ENCODE measurements around the gene FRYL.
"Not testable (repeated sequence)": the region's sequence is repeated elsewhere in the genome, so short reads cannot be mapped to it uniquely, and the experiment has no call there.

Gene FRYL

DNA sequence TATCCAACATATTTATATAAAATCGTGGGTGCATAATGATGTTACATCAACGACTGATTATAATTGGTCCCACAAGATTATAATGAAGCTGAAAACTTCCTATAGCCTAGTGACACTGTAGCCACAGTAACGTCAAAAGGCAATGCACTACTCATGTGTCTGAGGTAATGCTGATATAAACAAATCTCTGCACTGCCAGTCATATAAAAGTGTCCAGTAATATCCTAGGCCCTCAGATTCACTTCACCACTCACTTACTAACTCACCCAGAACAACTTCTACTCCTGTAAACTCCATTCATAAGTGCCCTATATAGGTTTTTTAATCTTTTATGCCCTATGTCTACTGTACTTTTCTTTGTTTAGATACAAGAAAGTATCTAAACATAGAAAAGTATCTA lies 18.8 kb downstream of the FRYL start:
- TF ChIP-seq, protein P1, sequence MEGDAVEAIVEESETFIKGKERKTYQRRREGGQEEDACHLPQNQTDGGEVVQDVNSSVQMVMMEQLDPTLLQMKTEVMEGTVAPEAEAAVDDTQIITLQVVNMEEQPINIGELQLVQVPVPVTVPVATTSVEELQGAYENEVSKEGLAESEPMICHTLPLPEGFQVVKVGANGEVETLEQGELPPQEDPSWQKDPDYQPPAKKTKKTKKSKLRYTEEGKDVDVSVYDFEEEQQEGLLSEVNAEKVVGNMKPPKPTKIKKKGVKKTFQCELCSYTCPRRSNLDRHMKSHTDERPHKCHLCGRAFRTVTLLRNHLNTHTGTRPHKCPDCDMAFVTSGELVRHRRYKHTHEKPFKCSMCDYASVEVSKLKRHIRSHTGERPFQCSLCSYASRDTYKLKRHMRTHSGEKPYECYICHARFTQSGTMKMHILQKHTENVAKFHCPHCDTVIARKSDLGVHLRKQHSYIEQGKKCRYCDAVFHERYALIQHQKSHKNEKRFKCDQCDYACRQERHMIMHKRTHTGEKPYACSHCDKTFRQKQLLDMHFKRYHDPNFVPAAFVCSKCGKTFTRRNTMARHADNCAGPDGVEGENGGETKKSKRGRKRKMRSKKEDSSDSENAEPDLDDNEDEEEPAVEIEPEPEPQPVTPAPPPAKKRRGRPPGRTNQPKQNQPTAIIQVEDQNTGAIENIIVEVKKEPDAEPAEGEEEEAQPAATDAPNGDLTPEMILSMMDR (IDR thresholded peaks at IDR 0.05; ENCODE audit: low read depth, low read length, missing control alignments), result no peak
- H3K4me3 ChIP-seq (replicated peaks; ENCODE audit: low read depth, low read length), result no peak overlapping the region
- DNase-seq (ENCODE audit: extremely low read depth, low read depth), result no peak

DNA sequence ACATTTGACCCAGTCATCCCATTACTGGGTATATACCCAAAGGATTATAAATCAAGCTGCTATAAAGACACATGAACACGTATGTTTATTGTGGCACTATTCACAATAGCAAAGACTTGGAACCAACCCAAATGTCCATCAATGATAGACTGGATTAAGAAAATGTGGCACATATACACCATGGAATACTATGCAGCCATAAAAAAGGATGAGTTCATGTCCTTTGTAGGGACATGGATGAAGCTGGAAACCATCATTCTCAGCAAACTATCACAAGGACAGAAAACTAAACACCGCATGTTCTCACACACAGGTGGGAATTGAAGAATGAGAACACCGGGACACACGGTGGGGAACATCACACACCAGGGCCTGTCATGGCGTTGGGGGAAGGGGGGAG lies 21.4 kb downstream of the FRYL start:
- H3K4me3 ChIP-seq (replicated peaks; ENCODE audit: low read depth, low read length); DNase-seq (ENCODE audit: extremely low read depth, low read depth): not testable (repeated sequence)

DNA sequence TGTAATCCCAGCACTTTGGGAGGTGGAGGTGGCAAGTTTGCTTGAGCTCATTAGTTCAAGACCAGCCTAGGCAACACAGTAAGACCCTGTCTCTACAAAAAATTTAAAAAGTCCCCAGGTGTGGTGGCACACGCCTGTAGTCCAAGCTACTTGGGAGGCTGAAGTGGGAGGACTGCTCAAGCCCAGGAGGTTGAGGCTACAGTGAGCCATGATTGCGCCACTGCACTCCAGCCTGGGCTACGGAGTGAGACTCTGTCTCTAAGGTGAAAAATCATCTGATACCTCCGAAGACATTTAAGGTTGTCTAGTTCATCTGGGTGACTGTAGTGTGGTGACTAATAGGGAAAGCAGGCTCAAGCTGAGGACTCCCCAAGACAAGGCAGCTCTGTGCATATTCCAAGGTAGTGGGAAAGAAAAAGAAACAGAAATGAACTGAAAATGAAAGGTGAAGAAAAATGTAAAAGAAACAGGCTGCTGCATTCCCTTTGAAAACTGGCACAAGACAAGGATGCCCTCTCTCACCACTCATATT lies 23.3 kb downstream of the FRYL start:
- TF ChIP-seq, protein P1 (IDR thresholded peaks at IDR 0.05; ENCODE audit: low read depth, low read length, missing control alignments), result no peak
- DNase-seq (ENCODE audit: extremely low read depth, low read depth), result no peak

DNA sequence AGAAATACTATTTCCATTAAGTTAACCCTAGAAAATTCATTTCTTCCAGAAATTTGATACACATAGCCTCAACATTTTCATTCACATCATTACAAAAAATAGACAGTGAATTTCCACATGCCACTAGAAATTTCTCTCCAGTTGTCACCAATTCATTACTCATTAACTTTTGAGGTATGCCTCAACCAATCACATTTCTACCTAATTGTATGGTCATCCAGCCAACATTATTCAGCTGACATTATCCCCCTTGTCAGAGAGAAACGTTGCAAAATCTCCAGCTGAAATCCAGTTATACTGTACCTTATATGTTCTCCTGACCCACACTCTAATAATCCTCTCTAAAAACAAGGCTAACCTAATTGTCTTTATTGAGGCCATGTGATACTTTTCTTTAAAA lies 24.8 kb downstream of the FRYL start:
- no peak overlapping the region for H3K4me3 ChIP-seq (replicated peaks; ENCODE audit: low read depth, low read length)
- TF ChIP-seq, protein P1 (IDR thresholded peaks at IDR 0.05; ENCODE audit: low read depth, low read length, missing control alignments), result no peak
- DNase-seq (ENCODE audit: extremely low read depth, low read depth), result no peak

More for the DNA sequence above, 23.3 kb downstream of the FRYL start:
- H3K4me3 ChIP-seq (replicated peaks; ENCODE audit: low read depth, low read length), result no peak overlapping the region

DNA sequence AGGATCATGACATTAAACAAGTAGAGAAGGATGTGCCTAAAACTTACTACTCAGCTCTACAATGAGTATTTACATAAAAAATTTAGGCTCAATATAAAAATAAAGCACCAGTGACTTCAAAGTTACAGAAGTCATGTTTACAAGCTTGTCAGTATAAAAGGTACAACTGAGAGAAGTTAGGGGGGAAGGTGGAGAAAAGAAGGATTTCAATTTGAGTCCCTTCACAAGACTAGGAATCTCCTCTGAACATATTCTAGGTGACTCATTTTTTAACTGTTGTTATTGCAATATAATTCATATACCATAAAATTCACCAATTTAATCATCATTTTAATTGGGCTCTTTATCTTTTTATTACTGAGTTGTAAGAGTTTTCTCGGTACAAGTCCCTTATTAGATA lies 26.9 kb downstream of the FRYL start:
- TF ChIP-seq, protein P1 (IDR thresholded peaks at IDR 0.05; ENCODE audit: low read depth, low read length, missing control alignments), result no peak
- no peak for DNase-seq (ENCODE audit: extremely low read depth, low read depth)
- no peak overlapping the region for H3K4me3 ChIP-seq (replicated peaks; ENCODE audit: low read depth, low read length)

DNA sequence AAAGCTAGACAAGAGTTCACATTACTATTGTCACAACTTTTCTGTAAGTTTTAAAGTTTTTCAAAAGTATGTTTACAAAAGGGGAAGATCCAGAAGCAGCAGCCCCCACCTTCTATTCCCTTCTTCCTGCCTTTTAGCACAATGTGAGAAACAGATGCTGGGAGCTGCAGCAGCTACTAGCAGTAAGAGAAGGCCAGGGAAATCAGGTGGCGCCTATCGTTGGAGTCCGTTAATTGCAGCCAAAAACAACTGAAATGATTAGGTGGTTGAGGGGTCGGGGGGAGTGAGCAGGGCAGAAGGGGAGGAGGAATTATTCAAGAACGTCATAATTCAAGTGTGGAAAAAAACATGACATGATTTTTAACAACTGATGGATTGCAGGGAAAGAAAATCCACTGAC lies 27.4 kb downstream of the FRYL start:
- peak; percentile 41 for DNase-seq (ENCODE audit: extremely low read depth, low read depth)

DNA sequence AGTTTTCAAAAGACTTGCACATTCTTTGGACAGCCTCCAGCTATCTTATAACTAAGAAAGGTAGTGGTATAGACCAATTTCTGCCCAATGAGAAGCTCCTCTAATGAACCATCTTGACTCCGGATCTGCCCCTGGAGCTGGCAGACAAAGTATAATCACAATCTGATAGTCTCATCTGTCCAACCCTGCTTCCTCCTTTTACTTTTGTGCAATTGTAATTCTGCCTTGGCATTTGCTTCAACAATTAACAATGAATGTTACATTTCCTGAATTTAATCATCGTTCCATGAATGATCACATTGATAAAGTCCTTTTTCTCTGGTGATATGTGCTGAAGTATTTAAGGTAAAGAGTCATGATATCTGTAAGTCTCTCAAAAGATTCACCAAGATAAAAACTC lies 27.8 kb downstream of the FRYL start:
- DNase-seq (ENCODE audit: extremely low read depth, low read depth), result no peak
- TF ChIP-seq, protein P1 (IDR thresholded peaks at IDR 0.05; ENCODE audit: low read depth, low read length, missing control alignments), result no peak
- no peak overlapping the region for H3K4me3 ChIP-seq (replicated peaks; ENCODE audit: low read depth, low read length)

More for the DNA sequence above, 27.4 kb downstream of the FRYL start:
- TF ChIP-seq, protein P1 (IDR thresholded peaks at IDR 0.05; ENCODE audit: low read depth, low read length, missing control alignments), result no peak
- no peak overlapping the region for H3K4me3 ChIP-seq (replicated peaks; ENCODE audit: low read depth, low read length)

Measured in HFF-Myc (cell line).